Measurements from ENCODE around the gene CHID1. TPM values are rescaled to one million over a fixed set of nuclear protein-coding genes. Genes with fewer than 3 reads are reported as not detected.

CHID1 gene
- total RNA-seq, 1 donor, result 42.3 TPM

DNA sequence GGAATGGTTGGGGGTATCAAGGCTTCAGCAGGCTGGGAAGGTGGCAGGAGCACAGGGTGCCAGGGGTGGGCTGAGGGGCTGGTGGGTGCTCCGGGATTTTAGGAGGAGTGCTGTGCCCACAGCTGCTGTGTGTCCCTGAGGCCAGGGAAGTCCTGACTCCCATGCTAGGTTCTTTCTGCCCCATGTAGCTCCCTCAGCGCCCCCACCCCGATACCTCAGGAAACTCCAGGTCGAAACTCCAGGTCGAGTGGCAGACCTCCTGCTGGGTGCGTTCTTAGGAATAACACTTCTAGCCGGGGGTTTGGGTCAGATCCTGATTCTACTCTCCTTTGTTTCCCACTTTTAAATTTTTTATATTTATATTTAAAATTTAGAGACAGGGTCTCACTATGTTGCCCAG, 23.3 kb upstream of the CHID1 start:
- no peak overlapping the region for H3K4me3 ChIP-seq (ENCODE audit: low read depth, low read length)
- DNase-seq (ENCODE audit: low read depth), result no peak
- no peak for TF ChIP-seq CTCF (IDR thresholded peaks at IDR 0.05; ENCODE audit: insufficient read depth, low read depth, low read length)

DNA sequence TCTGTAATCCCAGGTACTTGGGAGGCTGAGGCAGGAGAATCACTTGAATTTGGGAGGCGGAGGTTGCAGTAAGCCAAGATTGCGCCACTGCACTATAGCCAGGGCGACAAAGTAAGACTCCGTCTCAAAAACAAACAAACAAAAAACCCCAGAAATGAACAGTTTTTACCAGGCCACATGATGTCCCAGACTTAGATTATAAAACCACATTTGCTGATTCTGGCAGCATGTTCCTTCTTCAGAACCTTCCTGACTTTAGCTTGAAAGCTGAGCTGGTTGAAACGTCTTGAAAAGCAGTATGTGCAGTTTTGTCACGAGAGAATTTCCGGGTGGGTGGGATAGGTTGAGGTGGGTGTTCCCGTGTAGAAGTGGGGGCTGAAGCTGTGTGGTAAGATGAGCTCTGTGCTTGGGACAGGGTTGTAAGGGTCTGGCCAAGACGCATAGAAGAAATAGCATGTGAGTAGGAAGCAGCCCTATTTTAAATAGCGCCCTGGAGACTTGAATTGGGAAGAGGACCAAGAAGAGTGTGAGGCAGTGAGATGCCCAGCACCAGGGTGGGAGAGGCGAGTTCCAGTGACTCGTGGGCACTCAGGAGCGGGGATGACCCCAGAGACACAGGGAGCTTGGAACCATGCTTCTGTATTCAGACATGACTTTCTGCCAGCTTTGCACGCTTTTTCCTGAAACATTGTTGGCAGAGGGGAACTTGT, 22.7 kb upstream of the CHID1 start:
- H3K4me3 ChIP-seq (ENCODE audit: low read depth, low read length), result no peak overlapping the region
- TF ChIP-seq CTCF (IDR thresholded peaks at IDR 0.05; ENCODE audit: insufficient read depth, low read depth, low read length), result no peak
- DNase-seq (ENCODE audit: low read depth), result peak; percentile 42

DNA sequence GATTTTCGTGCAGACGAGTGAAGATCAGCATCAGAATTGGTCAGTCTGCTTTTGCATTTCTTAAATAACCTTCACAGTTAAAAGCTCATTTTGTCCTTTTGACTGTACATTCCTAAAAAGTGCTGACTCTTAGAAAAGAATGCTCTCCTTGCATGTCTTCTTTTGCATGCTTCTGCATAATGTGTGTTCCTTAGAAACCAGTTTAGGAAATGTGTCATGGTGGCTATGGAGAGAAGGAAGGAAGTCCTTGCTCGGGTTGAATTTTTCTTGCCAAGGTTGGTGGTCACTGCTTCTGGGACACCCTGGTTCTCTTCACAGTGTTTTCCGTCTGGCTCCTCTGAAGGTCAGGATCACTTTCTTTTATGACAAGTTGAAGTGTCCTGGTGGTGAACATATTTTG, 21.8 kb upstream of the CHID1 start:
- no peak overlapping the region for H3K4me3 ChIP-seq (ENCODE audit: low read depth, low read length)
- TF ChIP-seq CTCF (IDR thresholded peaks at IDR 0.05; ENCODE audit: insufficient read depth, low read depth, low read length), result no peak
- no peak for DNase-seq (ENCODE audit: low read depth)

- no peak overlapping the region for H3K4me3 ChIP-seq (ENCODE audit: low read depth, low read length)
- DNase-seq (ENCODE audit: low read depth), result no peak
- TF ChIP-seq CTCF (IDR thresholded peaks at IDR 0.05; ENCODE audit: insufficient read depth, low read depth, low read length), result no peak
These were observed 20.8 kb upstream of the CHID1 start for GRCh38 chr11:931385-931784.

DNA sequence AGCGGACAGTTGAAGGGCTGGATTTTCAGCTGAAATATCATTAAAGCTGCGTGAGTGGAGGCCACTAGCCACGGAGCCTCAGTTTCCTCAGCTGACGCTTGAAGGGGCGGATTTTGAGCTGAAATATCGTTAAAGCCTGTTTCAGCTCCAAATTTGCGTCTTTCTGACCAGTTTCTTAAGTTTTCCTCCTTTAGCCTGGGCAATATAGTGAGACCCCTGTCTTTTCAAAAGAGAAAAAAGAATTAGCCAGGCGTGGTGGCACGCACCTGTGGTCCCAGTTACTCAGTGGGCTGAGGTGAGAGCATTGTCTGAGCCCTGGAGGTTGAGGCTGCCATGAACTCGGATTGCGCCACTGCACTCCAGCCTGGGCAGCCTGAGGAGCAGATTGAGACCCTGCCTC, 18.8 kb upstream of the CHID1 start:
- no peak for DNase-seq (ENCODE audit: low read depth)
- TF ChIP-seq CTCF (IDR thresholded peaks at IDR 0.05; ENCODE audit: insufficient read depth, low read depth, low read length), result no peak
- H3K4me3 ChIP-seq (ENCODE audit: low read depth, low read length), result no peak overlapping the region

DNA sequence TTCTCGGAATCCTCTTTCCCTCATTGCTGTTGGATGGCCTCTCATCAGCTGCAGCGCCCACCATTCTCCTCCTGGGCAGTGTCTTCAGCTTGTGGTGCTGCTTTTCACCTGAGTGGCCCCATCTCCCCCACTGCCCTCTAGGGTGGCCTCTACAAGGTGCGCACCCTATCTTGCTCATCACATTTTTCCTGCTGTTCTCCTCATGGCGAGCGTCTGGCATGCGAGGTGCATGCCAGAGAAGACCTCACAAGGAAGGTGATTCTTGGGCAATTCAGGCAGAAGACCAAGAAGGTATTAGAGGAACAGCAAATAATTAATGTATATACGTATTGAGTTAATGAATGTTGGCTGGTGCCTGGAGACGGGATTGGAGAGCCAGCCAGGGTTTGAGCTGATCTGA, 18.2 kb upstream of the CHID1 start:
- no peak for TF ChIP-seq CTCF (IDR thresholded peaks at IDR 0.05; ENCODE audit: insufficient read depth, low read depth, low read length)
- H3K4me3 ChIP-seq (ENCODE audit: low read depth, low read length), result no peak overlapping the region
- DNase-seq (ENCODE audit: low read depth), result no peak

DNA sequence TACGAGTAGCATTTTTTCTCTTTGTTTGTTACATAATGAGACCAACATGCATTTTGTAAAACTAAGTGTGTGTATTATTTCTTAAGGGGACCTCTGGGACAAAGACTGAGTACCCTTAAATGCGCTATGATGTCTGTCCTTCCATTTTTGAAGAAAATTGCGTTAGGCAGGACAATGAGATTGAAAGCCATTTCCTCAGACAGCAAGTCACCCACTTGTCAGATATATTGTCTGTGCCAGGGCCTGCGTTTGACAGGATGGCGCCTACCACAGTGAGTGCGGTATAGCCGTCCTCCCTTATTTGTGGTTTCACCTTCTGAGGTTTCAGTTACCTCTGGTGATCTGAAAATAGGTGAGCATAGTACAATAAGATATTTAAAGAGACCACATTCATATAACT, 17.3 kb upstream of the CHID1 start:
- no peak for DNase-seq (ENCODE audit: low read depth)
- H3K4me3 ChIP-seq (ENCODE audit: low read depth, low read length), result no peak overlapping the region
- no peak for TF ChIP-seq CTCF (IDR thresholded peaks at IDR 0.05; ENCODE audit: insufficient read depth, low read depth, low read length)

Measured in fibroblast of villous mesenchyme (primary cell).